ENCODE results near the gene CDKN2C. TPM values are rescaled to one million over a fixed set of nuclear protein-coding genes. Genes with fewer than 3 reads are reported as not detected.

Gene CDKN2C
- total RNA-seq: 15.8 and 38.5 TPM in 2 replicates

DNA sequence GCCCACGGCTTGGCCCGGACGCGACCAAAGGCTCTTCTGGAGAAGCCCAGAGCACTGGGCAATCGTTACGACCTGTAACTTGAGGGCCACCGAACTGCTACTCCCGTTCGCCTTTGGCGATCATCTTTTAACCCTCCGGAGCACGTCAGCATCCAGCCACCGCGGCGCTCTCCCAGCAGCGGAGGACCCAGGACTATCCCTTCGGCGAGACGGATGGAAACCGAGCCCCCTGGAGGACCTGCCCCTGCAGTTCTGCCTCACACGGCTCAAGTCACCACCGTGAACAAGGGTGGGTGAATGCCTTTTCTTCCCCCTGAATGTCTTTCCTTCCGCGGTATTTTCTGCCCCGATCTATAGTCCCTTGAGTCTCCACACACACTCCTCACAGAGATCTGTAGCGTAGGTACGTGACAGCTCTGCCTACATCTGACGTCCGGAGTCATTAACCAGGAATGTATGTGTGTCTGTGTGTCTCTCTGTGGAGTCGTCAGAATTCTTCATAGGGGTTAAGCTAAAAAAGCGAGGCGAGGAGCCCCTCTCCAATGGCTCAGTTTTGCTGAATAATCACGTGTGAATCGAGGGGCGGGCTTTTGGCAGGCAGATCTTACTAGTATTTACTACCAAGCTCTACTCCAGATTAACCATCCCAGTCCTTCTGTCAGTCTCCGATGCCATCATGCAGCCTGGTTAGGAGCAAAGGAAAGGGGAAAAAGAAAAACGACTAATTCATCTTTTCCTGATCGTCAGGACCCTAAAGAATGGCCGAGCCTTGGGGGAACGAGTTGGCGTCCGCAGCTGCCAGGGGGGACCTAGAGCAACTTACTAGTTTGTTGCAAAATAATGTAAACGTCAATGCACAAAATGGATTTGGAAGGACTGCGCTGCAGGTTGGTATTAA, at the start of gene CDKN2C:
TSS of gene CDKN2C (plus strand) at position 635 of the 898 bp plus-strand sequence. CDS start at position 759, 124 bp downstream.

DNA sequence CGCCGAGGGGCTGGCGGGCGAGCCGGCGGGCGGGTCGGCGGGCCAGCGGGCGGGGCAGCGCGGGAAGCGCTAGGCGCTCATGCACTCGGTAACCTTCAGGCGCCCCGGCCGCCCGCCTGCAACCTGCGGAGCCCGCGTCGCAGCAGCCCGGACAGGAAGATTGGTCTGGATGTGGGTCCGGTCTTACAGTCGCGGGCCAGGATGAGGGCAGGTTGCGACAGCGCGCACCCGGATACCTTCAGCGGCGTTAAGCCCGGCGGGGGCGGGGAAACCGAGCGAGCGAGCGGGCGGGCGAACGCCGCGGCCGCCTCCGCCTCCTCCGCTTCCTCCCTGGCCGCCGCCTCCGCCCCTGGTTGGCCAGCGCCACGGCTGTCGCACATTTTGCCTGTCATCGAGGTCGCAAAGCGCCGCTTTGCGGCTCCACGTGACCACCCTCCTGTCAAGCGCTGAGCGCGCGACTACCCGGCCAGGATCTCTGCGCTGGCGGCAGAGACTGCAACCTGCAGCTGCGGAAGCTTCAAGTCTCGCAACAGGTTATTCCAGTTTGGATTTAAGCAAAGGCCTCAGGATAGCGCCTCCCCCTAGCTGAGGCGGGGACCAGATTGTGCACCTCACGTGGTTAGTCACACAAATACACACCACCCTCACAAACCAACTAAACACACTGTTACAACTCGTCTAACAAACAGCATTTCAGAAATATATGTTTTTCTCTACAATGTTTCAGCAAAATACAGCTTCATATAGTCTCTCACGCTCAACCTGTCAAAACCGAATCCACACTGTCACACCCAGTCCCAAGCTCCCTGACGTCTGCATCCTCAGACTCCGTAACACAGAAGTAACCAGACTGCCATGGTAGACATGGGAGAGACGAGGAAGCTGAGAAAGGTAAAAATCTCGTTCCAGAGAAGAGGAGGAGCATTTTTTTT, 9.9 kb upstream of the CDKN2C start, which contains the start of gene FAF1:
TSS of gene FAF1 (minus strand) at position 355 of the 932 bp plus-strand sequence. CDS start 456 bp downstream, outside the sequence.

Other genes with a start within 250 kb of the CDKN2C start
- gene FAF1, start 10.0 kb upstream of the CDKN2C start, total RNA-seq: 36.9 and 55.0 TPM in 2 replicates
- gene C1orf185, start 132.0 kb downstream of the CDKN2C start, total RNA-seq: not detected in 2 replicates